NT2/D1 (cell line): Measurements from ENCODE around the gene KCNQ5.

Source experiments
- DNase-seq: peaks from one replicate; pipeline ENCODE4 v3.0.0-alpha.2; 2011; ENCODE audit warnings: low read depth, low spot score
- H3K27me3 ChIP-seq: 2 replicates; pipeline ENCODE4 v1.6.0; 2011; ENCODE audit warnings: mild to moderate bottlenecking; ENCODE audit not compliant: insufficient read length, insufficient read depth
- H3K36me3 ChIP-seq: 2 replicates; pipeline ENCODE4 v1.6.1; 2011; ENCODE audit warnings: mild to moderate bottlenecking, low read length, mixed read lengths; ENCODE audit not compliant: insufficient read depth, insufficient read length
- H3K4me1 ChIP-seq: 2 replicates; pipeline ENCODE4 v1.5.1; 2011; ENCODE audit not compliant: insufficient read depth, insufficient read length
- H3K4me3 ChIP-seq: 2 replicates; pipeline ENCODE4 v1.5.1; 2011; ENCODE audit warnings: low read depth; ENCODE audit not compliant: insufficient read length
- H3K9ac ChIP-seq: 2 replicates; pipeline ENCODE4 v1.6.0; 2011; ENCODE audit warnings: low read depth; ENCODE audit not compliant: insufficient read length
- H3K9me3 ChIP-seq: 2 replicates; pipeline ENCODE4 v1.5.1; 2011; ENCODE audit warnings: mild to moderate bottlenecking, low read length; ENCODE audit not compliant: insufficient read depth
- SUZ12 ChIP-seq: IDR thresholded peaks from 2 replicates; pipeline ENCODE4 v1.6.1; 2011; ENCODE audit not compliant: insufficient read length, insufficient read depth; ENCODE audit errors: extremely low read depth
- YY1 ChIP-seq: IDR thresholded peaks from 2 replicates; pipeline ENCODE4 v1.6.1; 2011; ENCODE audit not compliant: insufficient read length, insufficient read depth
- ZNF274 ChIP-seq: IDR thresholded peaks from 2 replicates; pipeline ENCODE4 v1.6.1; 2011; ENCODE audit warnings: mild to moderate bottlenecking, low read depth, low read length

Gene KCNQ5

DNA sequence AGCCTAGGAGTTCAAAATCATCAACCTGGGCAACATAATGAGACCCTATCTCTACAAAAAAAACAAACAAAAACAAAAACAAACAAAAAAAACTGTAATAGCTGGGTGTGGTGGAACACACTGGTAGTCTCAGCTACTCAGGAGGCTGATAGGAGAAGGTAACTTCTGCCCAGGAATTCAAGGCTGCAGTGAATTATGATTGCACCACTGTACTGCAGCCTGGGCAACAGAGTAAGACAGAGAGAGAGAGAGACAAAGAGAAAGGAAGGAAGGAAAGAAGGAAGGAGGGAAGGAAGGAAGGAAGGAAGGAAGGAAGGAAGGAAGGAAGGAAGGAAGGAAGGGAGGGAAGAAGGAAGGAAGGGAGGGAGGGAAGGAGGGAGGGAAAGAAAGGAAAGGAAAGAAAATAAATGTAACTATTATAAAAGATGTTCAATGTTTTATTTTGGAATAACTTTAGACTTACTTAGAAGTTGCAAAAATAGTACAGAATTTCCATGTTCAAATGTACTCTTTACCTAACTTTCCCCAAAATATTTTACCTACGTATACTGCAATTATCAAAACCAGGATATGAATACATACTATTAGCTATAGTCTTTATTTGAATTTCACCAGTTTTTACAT lies 428.2 kb downstream of the KCNQ5 start:
- no peaks in the 10 kb centered on the region for H3K4me1 ChIP-seq
- no peak for DNase-seq
- no peaks in the 10 kb centered on the region for H3K9me3 ChIP-seq
- no peaks in the 10 kb centered on the region for H3K36me3 ChIP-seq
- H3K9ac ChIP-seq = no peak overlapping the region
- H3K27me3 ChIP-seq = no peaks in the 10 kb centered on the region
- TF ChIP-seq ZNF274 = no peak
- no peak for TF ChIP-seq YY1
- no peak for TF ChIP-seq SUZ12
- H3K4me3 ChIP-seq = no peak overlapping the region

GRCh38 chr6:73050706-73051105 lies 428.8 kb downstream of the KCNQ5 start:
- Histone ChIP-seq H3K4me3 (no peak overlapping the region), H3K27me3 (no peaks in the 10 kb centered on the region), H3K9ac (no peak overlapping the region), H3K4me1 (no peaks in the 10 kb centered on the region), H3K36me3 (no peaks in the 10 kb centered on the region), H3K9me3 (no peaks in the 10 kb centered on the region)
- TF ChIP-seq YY1 (no peak), SUZ12 (no peak), ZNF274 (no peak)
- no peak for DNase-seq

DNA sequence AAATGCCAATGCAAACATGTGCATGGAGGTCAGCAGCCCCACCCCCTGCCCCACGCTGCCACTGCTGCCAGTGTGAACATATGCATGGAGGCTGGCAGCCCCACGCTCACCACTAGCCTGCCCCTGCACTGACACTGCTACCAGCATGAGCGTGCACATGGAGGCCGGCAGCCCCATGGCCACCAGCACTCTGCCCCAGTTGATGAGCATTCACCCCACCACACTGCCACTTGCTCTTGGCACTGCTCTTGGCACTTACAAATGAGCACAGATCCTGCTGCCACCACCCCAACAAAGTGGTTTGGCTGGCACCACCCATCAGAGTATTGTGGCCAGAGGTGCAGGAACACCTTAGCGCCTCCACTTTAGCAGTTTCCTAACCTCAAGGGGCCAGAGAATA lies 429.3 kb downstream of the KCNQ5 start:
- Histone ChIP-seq H3K4me1 (no peaks in the 10 kb centered on the region), H3K9me3 (no peaks in the 10 kb centered on the region), H3K9ac (no peak overlapping the region), H3K4me3 (no peak overlapping the region), H3K36me3 (no peaks in the 10 kb centered on the region), H3K27me3 (no peaks in the 10 kb centered on the region)
- DNase-seq = no peak
- no peak for TF ChIP-seq ZNF274
- TF ChIP-seq SUZ12 = no peak
- TF ChIP-seq YY1 = no peak

DNA sequence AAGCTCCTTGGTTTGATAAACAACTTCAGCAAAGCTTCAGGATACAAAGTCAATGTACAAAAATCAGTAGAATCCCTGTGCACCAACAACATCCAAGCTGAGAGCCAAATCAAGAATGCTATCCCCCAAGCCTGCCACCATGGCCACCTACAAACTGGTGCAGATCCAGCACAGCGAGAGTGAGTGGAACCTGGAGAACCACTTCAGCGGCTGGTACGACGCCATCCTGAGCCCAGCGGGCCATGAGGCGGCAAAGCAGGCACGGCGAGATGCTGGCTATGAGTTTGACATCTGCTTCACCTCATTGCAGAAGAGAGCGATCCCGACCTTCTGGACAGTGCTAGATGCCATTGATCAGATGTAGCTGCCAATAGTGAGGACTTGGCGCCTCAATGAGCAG lies 433.1 kb downstream of the KCNQ5 start:
- no peaks in the 10 kb centered on the region for H3K9me3 ChIP-seq
- no peak overlapping the region for H3K4me3 ChIP-seq
- no peak for TF ChIP-seq ZNF274
- H3K9ac ChIP-seq = no peak overlapping the region
- no peaks in the 10 kb centered on the region for H3K36me3 ChIP-seq
- DNase-seq = no peak
- H3K4me1 ChIP-seq = no peaks in the 10 kb centered on the region
- no peaks in the 10 kb centered on the region for H3K27me3 ChIP-seq

GRCh38 chr6:73058736-73059135 lies 436.9 kb downstream of the KCNQ5 start:
- H3K9me3 ChIP-seq = no peaks in the 10 kb centered on the region
- no peaks in the 10 kb centered on the region for H3K27me3 ChIP-seq
- no peaks in the 10 kb centered on the region for H3K4me1 ChIP-seq
- no peaks in the 10 kb centered on the region for H3K36me3 ChIP-seq
- no peak for DNase-seq
- H3K4me3 ChIP-seq = no peak overlapping the region
- TF ChIP-seq YY1 = no peak
- no peak for TF ChIP-seq ZNF274
- no peak for TF ChIP-seq SUZ12
- no peak overlapping the region for H3K9ac ChIP-seq

GRCh38 chr6:73062130-73062529 lies 440.3 kb downstream of the KCNQ5 start:
- no peaks in the 10 kb centered on the region for H3K4me1 ChIP-seq
- TF ChIP-seq ZNF274 (no peak), SUZ12 (no peak), YY1 (no peak)
- DNase-seq = no peak
- no peaks in the 10 kb centered on the region for H3K27me3 ChIP-seq
- no peaks in the 10 kb centered on the region for H3K36me3 ChIP-seq
- H3K9ac ChIP-seq = no peak overlapping the region
- H3K4me3 ChIP-seq = no peak overlapping the region
- no peaks in the 10 kb centered on the region for H3K9me3 ChIP-seq

DNA sequence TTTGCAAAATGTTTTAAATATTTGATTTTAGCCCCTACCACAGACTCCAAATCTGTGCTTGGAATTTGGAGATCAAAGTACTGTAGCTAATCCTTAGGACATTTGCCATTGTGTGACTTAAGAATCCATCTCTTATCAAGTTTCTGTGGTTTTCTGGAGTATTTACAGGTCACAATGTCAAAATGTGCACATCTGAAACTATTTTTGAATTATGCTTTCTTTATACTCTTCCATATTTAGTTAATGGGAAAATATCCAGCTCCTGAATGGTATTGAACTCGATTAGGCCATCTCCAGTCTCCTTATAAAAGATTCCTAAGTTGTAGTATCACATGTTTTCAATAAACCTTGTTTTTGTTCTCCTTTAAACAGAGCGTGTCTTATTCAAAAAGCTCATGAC lies 441.0 kb downstream of the KCNQ5 start:
- Histone ChIP-seq H3K4me1 (no peaks in the 10 kb centered on the region), H3K9ac (no peak overlapping the region), H3K36me3 (no peaks in the 10 kb centered on the region), H3K27me3 (no peaks in the 10 kb centered on the region), H3K9me3 (no peaks in the 10 kb centered on the region), H3K4me3 (no peak overlapping the region)
- no peak for TF ChIP-seq YY1
- TF ChIP-seq ZNF274 = no peak
- no peak for TF ChIP-seq SUZ12
- DNase-seq = no peak

DNA sequence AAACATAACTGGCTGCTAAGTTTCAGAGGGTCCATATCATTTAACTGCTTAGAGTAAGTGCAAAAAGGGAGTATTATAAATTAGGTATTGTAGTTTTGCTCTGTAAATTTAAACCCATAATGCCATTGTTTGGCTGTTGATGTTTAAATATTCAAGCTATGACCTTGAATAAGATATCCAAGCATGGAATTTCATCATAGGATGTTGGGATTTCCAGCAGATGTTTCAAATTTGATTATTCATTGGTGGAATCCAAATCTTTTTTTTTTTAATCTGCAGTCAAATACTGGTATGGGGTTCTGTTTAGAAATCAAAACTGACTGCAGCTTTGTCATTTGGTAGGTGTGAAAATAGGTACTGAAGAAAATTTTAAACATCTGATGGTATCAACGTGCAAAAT lies 442.4 kb downstream of the KCNQ5 start:
- TF ChIP-seq YY1 (no peak), SUZ12 (no peak), ZNF274 (no peak)
- DNase-seq = no peak
- no peaks in the 10 kb centered on the region for H3K27me3 ChIP-seq
- H3K9me3 ChIP-seq = no peaks in the 10 kb centered on the region
- H3K4me1 ChIP-seq = no peaks in the 10 kb centered on the region
- H3K36me3 ChIP-seq = no peaks in the 10 kb centered on the region
- H3K9ac ChIP-seq = no peak overlapping the region
- H3K4me3 ChIP-seq = no peak overlapping the region
